T-helper 17 cell (primary cell): ENCODE data around the gene CD276. TPM values are rescaled to one million over a fixed set of nuclear protein-coding genes. Genes with fewer than 3 reads are reported as not detected.

Experiments
- ATAC-seq: fragments of 150-1000 bp; cut with Tn5 transposase; 2 replicates; pipeline ENCODE4 v1.10.0; 2021; ENCODE audit warnings: mild to moderate bottlenecking, moderate library complexity
- DNase-seq, 3 donors: peaks; one replicate each; pipeline versions ENCODE4 v3.0.0 to v3.0.0-alpha.2; 2020 to 2021
- H3K9me3 ChIP-seq: one replicate; pipeline ENCODE4 v1.7.0; 2013; ENCODE audit warnings: low read length, mild to moderate bottlenecking; ENCODE audit not compliant: control insufficient read depth, poor library complexity, severe bottlenecking
- H3K27ac Mint-ChIP-seq: one replicate; pipeline ENCODE4 v1.8.0; 2022; ENCODE audit warnings: mild to moderate bottlenecking, moderate library complexity, mixed read lengths
- H3K27me3 Mint-ChIP-seq: one replicate; pipeline ENCODE4 v1.8.0; 2022; ENCODE audit warnings: mixed read lengths
- H3K36me3 Mint-ChIP-seq: one replicate; pipeline ENCODE4 v1.8.0; 2022; ENCODE audit warnings: low read depth, mixed read lengths
- H3K4me1 Mint-ChIP-seq: one replicate; pipeline ENCODE4 v1.8.0; 2022; ENCODE audit warnings: mild to moderate bottlenecking, mixed read lengths
- H3K4me3 Mint-ChIP-seq: one replicate; pipeline ENCODE4 v1.8.0; 2022; ENCODE audit warnings: mild to moderate bottlenecking, moderate library complexity, mixed read lengths
- total RNA-seq, 4 donors: library from RNA in 2 of 4; stranded (reverse) in 2 of 4; gene quantifications; one replicate each; pipeline ENCODE4 v1.2.3 and lab custom pipeline; 2022 to 2026

The CD276 gene
- total RNA-seq, 2 donors from 2014 or later = not detected

DNA sequence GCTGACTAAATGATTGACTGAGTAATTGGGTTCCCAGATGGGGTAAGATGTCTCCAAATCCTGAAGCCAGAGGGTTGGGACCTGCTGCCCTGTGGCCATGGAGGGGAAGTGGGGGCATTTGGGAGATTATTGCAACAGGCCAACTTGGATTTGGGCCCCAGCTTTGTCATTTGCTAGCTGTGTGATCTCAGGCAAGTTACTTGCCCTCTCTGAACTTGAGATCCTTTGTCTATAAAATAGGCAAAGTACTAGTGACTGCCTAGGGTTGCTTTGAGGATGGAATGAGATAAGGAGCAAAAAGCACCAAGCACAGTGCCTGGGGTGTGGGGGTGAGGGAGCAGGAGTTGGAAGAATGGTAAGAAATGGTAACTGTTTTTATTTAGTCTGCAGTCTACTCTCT, 73.4 kb downstream of the CD276 start:
- Mint-ChIP-seq H3K4me1 (peaks cover 8% of the 10 kb centered on the region), H3K27ac (no peak overlapping the region), H3K36me3 (peaks cover 16% of the 10 kb centered on the region), H3K4me3 (no peak overlapping the region), H3K27me3 (peaks cover 30% of the 10 kb centered on the region)
- ATAC-seq = no peak
- DNase-seq = no peak
- H3K9me3 ChIP-seq = no peaks in the 10 kb centered on the region

DNA sequence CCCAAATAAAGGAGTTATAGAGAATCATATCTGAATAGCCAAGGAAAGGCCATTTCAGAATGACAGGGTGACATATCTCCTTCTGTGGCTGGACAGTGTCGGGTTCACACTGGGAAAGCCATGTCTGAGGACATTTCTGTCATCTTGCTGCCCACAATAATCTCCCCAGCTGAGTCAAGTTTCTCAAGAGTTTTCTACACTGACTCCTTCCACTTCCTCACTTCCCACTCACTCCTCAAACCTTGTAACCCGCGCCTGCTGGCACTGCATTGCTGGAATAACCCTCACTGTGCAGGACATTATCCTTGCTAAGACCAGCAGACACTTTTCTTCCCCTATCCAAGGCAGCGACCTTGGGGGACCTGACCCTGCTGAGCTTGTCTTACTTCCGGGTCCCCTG, 74.3 kb downstream of the CD276 start:
- H3K27me3 Mint-ChIP-seq = peaks cover 29% of the 10 kb centered on the region
- H3K27ac Mint-ChIP-seq = no peak overlapping the region
- no peak overlapping the region for H3K4me3 Mint-ChIP-seq
- H3K4me1 Mint-ChIP-seq = peaks cover 8% of the 10 kb centered on the region
- DNase-seq (no peak), ATAC-seq (no peak)
- H3K36me3 Mint-ChIP-seq = peaks cover 16% of the 10 kb centered on the region
- H3K9me3 ChIP-seq = no peaks in the 10 kb centered on the region

DNA sequence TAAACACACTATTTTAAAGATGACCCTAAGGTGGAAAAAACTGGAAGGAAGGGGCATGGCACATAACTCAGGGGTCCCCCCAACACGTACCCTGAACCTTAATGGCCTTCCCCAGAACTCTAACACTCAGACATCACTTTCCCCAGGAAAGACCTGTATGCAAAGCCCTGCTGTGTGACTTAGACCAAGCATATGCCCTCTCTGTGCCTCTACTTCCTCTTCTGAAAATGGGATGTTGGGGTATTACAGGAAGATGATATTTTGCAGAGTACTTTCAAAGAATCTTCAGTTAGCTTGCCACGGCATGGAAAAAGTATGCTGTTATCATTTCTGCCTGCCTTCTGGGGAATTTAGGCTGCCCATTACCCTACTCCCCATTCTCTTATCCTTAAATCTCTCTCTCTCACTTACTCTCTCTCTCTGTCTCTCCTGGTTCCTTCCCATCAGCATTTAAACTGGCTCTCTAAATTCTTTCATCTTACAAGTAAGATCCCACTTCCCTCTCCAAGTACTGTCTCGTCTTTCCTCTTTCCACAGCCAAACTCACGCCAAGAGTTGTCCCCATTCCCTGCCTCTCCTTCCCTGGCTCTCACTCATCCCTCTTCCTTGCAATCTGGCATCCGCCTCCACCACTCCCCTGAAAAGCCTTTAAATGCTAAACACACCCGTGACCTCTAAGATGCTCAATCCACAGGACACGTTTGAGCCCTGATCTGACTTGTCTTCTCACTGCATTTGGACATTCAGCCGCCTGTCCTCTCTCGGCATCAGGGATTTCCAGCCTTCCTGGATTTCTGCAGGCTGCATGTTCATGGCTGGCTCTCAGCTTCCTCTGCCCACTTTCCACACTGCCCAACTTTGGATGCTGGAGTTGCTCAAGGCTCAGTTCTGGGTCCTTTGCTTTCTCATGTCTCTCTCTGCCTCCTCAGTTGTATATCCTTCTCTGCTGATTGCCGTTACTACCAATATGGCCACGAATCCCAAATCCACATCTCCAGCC, 76.4 kb downstream of the CD276 start:
- peaks cover 11% of the 10 kb centered on the region for H3K27me3 Mint-ChIP-seq
- no peaks in the 10 kb centered on the region for H3K9me3 ChIP-seq
- ATAC-seq = no peak
- H3K27ac Mint-ChIP-seq = no peak overlapping the region
- no peak for DNase-seq
- no peaks in the 10 kb centered on the region for H3K4me1 Mint-ChIP-seq
- H3K4me3 Mint-ChIP-seq = no peak overlapping the region
- peaks cover 3% of the 10 kb centered on the region for H3K36me3 Mint-ChIP-seq

DNA sequence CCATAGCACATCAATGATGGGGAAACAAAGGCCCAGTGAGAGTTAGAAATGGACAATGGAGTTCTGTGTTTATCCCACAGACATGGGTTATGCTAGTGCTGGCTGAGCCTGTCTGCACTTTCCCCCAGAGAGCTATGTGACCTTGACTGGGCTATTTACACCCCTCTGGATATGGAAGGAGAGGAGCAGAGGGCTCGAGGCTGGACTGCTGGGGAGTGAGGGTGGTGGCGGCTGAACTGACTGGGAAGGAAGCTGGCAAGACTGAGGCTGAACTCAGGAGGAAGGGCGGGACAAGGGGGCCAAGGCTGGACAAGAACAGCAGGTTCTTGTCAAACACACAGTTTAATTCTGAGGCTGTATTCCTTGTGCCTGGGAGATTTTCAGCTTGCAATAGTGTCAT, 79.7 kb downstream of the CD276 start:
- H3K4me1 Mint-ChIP-seq = no peaks in the 10 kb centered on the region
- ATAC-seq (no peak), DNase-seq (no peak)
- H3K9me3 ChIP-seq = no peaks in the 10 kb centered on the region
- H3K27ac Mint-ChIP-seq = no peak overlapping the region
- H3K36me3 Mint-ChIP-seq = peaks cover 4% of the 10 kb centered on the region
- H3K4me3 Mint-ChIP-seq = no peak overlapping the region
- H3K27me3 Mint-ChIP-seq = no peaks in the 10 kb centered on the region

Other genes starting within 250 kb of the CD276 start
- gene REC114, start 241.2 kb upstream of the CD276 start, total RNA-seq = not detected
- gene NPTN, start 51.0 kb upstream of the CD276 start, total RNA-seq = 10 to 100 TPM; 25.0 to 48.5 TPM
- gene INSYN1, start 69.0 kb downstream of the CD276 start, total RNA-seq = not detected
- not detected for gene TBC1D21, start 189.2 kb downstream of the CD276 start, total RNA-seq
- 1 to 10 TPM; 2.9 to 8.4 TPM for gene LOXL1, start 242.1 kb downstream of the CD276 start, total RNA-seq